ENCODE data around the gene LIPA.

GRCh38 chr10:89271532-89271931 lies 20.0 kb upstream of the LIPA start:
- TF ChIP-seq, protein P1, sequence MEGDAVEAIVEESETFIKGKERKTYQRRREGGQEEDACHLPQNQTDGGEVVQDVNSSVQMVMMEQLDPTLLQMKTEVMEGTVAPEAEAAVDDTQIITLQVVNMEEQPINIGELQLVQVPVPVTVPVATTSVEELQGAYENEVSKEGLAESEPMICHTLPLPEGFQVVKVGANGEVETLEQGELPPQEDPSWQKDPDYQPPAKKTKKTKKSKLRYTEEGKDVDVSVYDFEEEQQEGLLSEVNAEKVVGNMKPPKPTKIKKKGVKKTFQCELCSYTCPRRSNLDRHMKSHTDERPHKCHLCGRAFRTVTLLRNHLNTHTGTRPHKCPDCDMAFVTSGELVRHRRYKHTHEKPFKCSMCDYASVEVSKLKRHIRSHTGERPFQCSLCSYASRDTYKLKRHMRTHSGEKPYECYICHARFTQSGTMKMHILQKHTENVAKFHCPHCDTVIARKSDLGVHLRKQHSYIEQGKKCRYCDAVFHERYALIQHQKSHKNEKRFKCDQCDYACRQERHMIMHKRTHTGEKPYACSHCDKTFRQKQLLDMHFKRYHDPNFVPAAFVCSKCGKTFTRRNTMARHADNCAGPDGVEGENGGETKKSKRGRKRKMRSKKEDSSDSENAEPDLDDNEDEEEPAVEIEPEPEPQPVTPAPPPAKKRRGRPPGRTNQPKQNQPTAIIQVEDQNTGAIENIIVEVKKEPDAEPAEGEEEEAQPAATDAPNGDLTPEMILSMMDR (IDR thresholded peaks at IDR 0.05; ENCODE audit: insufficient read depth, low read depth, low read length), result no peak
- no peak for TF ChIP-seq EZH2 (IDR thresholded peaks at IDR 0.05; ENCODE audit: insufficient read depth, low read length)

Data from astrocyte (in vitro differentiated cells and primary cell).